ENCODE measurements around the gene CYP46A1. TPM values are rescaled to one million over a fixed set of nuclear protein-coding genes. Genes with fewer than 3 reads are reported as not detected.

The CYP46A1 gene
- total RNA-seq, 1 donor from 2014 or later, result 2.9 TPM

GRCh38 chr14:99715266-99716000 lies 31.3 kb downstream of the CYP46A1 start:
- Mint-ChIP-seq H3K27me3 (peaks cover 13% of the 10 kb centered on the region), H3K36me3 (ENCODE audit: insufficient read depth) (peaks cover 3% of the 10 kb centered on the region), H3K27ac (no peak overlapping the region), H3K4me3 (ENCODE audit: low read depth) (no peak overlapping the region), H3K4me1 (ENCODE audit: low read depth) (no peaks in the 10 kb centered on the region), H3K9me3 (ENCODE audit: low read depth) (no peaks in the 10 kb centered on the region)
- TF ChIP-seq CTCF (IDR thresholded peaks at IDR 0.05; ENCODE audit: unreplicated experiment), result no peak
- no peak for DNase-seq (ENCODE audit: low spot score, unreplicated experiment)

DNA sequence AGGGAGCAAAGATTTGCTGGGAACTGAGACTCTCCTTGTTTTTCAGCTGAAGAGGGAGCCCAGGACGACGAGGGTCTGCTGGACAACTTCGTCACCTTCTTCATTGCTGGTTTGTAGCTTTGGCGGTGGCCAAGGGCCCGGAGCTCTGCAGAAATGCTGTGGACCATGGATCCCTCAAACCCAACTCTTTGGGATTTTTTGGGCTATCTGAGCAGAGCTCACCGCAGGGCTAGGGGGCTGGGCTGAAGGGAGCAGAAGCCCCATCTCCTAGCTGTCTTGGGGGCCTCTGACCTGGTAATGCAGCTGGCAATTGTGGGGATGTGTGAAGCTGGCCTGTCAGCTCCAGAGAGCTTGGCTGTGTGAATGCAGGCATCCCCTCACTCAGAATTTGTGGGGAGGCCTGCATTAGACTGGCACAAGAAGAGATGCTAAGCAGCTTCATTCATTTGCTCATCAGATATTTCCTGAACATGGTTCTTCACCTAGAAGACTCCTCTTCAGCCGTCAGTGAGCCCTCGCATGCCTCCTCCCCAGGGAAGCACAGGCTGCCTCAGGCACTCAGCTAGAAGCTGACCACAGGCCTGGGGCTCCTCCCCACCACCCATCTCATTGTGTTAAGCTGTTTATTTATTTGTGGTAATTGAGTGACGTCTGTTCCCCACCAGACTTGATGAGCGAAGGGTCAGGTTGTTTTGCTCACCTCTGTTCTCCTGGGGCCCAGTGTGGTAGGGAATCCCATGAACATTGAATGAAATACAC lies 32.2 kb downstream of the CYP46A1 start:
- DNase-seq (ENCODE audit: low spot score, unreplicated experiment), result no peak
- no peaks in the 10 kb centered on the region for H3K4me1 Mint-ChIP-seq (ENCODE audit: low read depth)
- no peaks in the 10 kb centered on the region for H3K9me3 Mint-ChIP-seq (ENCODE audit: low read depth)
- H3K4me3 Mint-ChIP-seq (ENCODE audit: low read depth), result no peak overlapping the region
- no peak overlapping the region for H3K27ac Mint-ChIP-seq
- H3K36me3 Mint-ChIP-seq (ENCODE audit: insufficient read depth), result peaks cover 3% of the 10 kb centered on the region
- TF ChIP-seq CTCF (IDR thresholded peaks at IDR 0.05; ENCODE audit: unreplicated experiment), result no peak
- H3K27me3 Mint-ChIP-seq, result peaks cover 13% of the 10 kb centered on the region

DNA sequence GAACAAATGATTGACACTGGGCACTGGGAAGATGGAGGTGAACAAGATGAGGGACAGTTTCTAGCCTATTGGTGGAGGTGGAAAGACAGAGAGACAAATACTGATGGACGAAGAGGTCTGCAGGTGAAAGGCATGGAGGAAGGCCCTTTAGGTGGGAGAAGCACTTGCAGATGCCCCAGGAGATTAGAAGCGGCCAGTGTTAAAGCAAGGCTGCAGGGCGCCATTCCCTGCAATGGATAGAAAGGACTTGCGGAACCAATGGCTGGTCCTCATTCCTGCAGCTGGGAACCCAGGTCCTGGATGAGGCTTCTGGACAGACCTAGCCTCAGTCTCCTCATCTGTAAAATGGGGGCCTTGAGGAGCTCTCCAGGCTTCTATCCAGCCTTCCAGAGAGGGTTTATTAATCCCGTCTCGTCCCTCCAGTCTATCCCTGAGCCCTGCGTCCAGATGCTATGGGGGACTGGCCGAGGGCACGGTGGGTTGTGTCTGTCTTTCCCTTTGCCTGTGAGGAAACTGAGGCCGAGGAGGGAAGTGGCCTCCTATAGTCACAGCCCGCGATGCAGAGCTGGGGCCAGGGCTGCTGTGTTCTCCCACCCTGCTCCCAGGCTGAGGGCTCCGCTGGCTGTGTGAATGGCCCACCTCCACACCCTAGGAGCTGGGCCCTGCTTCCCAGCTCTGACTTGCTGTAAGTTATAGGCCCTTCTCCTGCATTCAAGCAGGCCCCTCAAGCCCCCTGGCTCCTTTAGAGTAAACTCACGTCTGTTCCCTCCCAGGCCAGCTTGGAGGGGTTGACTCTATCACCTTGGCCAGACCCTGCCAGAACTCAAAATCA lies 33.0 kb downstream of the CYP46A1 start:
- H3K27ac Mint-ChIP-seq, result no peak overlapping the region
- H3K4me3 Mint-ChIP-seq (ENCODE audit: low read depth), result no peak overlapping the region
- DNase-seq (ENCODE audit: low spot score, unreplicated experiment), result no peak
- H3K27me3 Mint-ChIP-seq, result peaks cover 13% of the 10 kb centered on the region
- H3K9me3 Mint-ChIP-seq (ENCODE audit: low read depth), result no peaks in the 10 kb centered on the region
- TF ChIP-seq CTCF (IDR thresholded peaks at IDR 0.05; ENCODE audit: unreplicated experiment), result no peak
- no peaks in the 10 kb centered on the region for H3K4me1 Mint-ChIP-seq (ENCODE audit: low read depth)
- H3K36me3 Mint-ChIP-seq (ENCODE audit: insufficient read depth), result no peaks in the 10 kb centered on the region

GRCh38 chr14:99717682-99718013 lies 33.5 kb downstream of the CYP46A1 start:
- Mint-ChIP-seq H3K27me3 (peaks cover 13% of the 10 kb centered on the region), H3K4me3 (ENCODE audit: low read depth) (no peak overlapping the region), H3K9me3 (ENCODE audit: low read depth) (no peaks in the 10 kb centered on the region), H3K36me3 (ENCODE audit: insufficient read depth) (no peaks in the 10 kb centered on the region), H3K4me1 (ENCODE audit: low read depth) (peaks cover 3% of the 10 kb centered on the region), H3K27ac (no peak overlapping the region)
- DNase-seq (ENCODE audit: low spot score, unreplicated experiment), result no peak
- TF ChIP-seq CTCF (IDR thresholded peaks at IDR 0.05; ENCODE audit: unreplicated experiment), result no peak
